HL-60 (cell line): ENCODE results near the gene RTP5.
"Not testable (repeated sequence)": the region's sequence is repeated elsewhere in the genome, so short reads cannot be mapped to it uniquely, and the experiment has no call there.

Experiments used
- CTCF ChIP-seq: IDR thresholded peaks from one replicate; pipeline ENCODE4 v1.5.1; 2011; ENCODE audit warnings: low read length, control low read depth, inconsistent platforms; ENCODE audit not compliant: insufficient read depth
- GABPA ChIP-seq: IDR thresholded peaks from 2 replicates; pipeline ENCODE4 v1.6.1; 2012; ENCODE audit warnings: low read depth
- POLR2AphosphoS5 ChIP-seq: IDR thresholded peaks from 2 replicates; pipeline ENCODE4 v1.6.1; 2012; ENCODE audit warnings: low read depth
- SPI1 ChIP-seq: IDR thresholded peaks from 2 replicates; pipeline ENCODE4 v1.6.1; 2012; ENCODE audit warnings: low read depth, mild to moderate bottlenecking, borderline replicate concordance

- not testable (repeated sequence) for TF ChIP-seq CTCF, POLR2AphosphoS5, GABPA, SPI1
These were observed 36.8 kb downstream of the RTP5 start for GRCh38 chr2:241906378-241906770.
